ENCODE measurements around the gene SCCPDH.

SCCPDH gene

DNA sequence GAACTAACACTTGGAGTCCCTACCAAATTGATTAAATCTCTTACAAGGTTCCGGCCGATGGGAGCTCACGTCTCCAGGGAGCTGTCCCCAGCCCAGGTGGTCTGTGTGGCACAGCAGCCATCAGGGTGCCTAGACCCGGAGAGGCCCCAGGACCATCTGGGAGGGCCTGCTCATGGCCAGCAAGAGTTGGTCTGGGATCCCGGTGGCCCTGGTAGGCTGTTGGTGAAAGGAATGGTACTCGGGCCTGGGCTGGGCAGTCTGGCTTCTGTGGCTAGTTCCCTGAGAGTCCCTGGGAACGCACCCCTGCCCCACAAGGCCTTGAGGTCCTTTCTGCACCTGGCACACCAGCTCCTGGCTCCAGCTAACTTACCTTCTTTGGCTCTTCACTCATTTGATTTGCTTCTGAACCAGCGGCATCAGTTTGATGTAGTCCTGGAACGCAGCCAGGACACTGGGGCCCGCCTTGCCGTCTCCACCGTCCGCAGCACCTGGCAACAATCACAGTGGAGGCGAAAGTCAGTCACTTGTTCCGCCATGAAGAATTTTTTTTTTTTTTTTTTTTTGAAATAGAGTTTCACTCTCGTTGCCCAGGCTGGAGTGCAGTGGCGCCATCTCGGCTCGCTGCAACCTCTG is 62.5 kb downstream of the SCCPDH start:
- peak; percentile 69 for DNase-seq

DNA sequence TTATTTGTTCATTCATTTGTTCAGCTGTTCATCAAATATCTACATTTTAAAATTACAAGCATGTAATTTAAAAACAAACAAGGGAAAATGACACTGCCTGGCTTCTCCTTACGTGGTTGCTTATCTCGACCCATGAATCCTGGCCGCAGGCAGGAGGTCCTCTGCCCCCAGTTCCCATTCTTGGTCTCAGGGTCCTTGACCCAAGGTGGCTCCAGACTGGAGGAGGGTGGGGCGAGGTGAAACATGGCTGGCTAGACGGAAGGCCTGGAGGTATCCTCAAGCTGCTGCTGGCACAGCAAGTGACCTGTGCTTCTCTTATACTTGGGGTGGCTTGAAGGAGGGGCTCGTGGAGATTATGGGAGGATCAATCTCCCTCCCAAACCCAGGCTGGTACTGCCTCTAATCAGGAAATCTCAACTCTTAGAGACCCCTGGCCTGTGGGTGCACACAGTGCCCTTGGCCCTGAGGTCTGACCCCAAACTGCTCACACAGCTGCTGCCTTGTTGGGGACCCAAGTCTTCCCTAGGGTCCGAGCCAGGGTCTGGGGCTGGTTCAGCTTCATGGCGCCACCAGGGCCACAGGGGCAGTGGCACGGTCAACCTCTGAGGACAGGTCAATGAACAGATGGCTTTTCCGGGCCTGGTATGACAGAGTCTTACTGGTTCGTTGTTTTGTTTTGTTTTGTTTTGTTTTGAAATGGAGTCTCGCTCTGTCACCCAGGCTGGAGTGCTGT is 63.7 kb downstream of the SCCPDH start:
- DNase-seq = no peak

DNA sequence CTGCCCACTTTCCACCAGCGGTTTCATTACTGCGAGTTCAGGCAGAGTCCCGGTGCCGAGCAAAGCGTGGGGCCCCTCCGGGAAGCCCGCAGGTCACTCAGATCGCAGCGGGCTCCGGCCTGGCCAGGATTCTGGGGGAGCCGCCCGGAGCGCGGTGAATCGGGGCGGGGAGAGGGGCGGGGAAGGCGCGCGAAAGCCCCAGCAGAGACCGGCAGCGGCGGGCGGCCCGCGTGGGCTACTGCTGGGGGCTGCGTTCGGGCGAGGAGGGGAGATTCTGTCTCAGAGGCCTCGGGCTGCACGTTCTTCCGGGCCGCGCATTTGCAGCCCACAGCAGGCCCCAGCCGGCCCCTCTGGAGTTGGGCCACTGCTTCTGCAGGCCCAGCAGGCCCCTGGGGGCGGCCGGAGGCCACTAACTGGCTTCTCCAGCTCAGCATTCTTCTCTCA is 64.7 kb downstream of the SCCPDH start:
- no peak for DNase-seq

DNA sequence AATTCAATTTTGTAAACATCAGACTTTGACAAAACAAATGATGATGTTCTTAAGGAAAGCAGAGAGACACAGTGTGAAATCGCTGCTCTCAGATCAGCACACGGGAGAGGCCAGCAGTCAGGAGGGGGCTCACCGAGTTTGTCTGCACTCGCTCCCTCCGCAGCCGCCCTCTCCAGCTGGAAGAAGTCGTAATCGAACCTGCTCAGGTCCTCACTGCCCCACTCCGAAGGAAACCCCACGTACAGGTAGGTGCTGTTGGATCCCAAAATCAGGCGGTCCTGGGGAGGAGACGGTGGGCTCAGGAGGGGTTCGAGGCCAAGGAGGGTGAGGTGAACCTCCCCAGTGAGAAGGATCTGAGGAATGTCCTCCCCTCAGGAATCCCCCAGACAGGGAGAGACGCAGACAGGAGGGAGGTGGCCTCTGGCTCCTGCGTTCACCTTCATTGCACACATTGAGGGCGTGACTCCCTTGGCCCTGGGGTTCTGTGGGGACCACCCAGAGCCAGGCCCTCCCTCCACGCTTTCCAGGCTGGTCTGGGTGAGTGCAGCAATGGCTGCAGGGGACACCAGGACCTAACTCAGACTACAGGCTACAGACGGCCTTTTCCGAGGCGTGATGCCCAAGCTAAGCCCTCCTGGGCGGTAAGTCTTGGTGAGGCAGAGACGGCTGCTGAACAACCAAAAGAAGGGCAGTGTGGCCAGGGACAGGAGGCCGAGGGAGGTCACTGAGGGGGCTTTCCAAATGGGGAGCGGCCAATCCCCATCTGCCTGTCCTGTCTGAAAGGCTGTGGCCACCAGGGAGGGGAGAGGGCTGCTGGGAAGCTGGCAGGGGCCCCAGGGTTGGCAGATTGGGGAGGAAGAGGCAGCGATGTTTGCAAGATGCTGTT is 65.5 kb downstream of the SCCPDH start:
- DNase-seq = no peak

- DNase-seq = no peak
These were observed 66.2 kb downstream of the SCCPDH start for GRCh38 chr1:246790364-246790763.

DNA sequence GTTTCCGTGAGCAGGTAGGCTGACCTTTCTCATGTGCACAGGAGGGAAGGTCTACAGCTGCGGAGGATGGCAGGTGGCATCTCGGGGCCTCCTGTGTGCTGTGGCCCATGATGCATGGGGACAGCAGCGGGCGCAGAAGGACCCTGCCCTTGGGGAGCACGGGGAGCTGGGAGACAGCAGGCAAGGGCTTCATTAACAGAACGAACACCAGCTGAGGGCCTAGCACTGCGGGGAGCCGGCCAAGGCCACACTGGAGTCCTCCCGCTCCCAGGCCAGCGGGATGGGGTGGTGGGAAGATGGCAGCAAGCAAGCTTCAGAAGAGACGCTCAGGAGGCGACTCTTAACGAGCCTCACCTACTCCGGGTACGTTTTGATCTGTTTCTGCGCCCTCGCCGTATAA is 66.6 kb downstream of the SCCPDH start:
- DNase-seq = no peak

GRCh38 chr1:246791303-246791918 is 67.2 kb downstream of the SCCPDH start:
- no peak for DNase-seq

DNA sequence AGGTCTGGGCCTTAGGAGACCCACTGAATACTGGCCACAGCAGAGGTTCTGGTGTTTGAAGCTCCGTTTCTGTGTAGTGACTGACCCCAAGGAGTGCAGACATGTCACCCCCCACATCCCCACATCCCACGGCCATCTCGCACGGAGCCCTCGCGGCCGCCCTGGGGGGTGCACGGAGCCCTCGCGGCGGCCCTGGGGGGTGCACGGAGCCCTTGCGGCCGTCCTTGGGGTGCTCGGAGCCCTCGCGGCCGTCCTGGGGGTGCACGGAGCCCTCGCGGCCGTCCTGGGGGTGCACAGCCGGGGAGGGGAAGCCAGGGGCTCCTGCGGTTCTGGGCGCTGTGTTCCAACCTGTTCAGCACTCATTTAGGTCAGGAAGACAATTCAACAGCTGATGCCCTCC is 68.4 kb downstream of the SCCPDH start:
- no peak for DNase-seq

DNA sequence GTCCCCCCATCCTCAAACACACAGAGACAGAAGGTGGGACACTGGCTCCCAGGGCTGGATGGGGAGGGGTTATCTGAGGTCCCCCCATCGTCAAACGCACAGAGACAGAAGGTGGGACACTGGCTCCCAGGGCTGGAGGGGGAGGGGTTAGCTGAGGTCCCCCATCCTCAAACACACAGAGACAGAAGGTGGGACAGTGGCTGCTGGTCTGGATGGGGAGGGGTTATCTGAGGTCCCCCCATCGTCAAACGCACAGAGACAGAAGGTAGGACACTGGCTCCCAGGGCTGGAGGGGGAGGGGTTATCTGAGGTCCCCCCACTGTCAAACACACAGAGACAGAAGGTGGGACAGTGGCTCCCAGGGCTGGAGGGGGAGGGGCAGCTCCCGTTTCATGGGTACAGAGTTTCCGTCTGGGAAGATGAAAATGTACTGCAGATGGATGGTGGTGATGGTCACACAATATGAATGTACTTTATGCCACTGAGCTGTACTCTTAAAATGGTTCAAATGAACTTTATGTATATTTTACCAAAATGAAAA is 69.2 kb downstream of the SCCPDH start:
- DNase-seq = no peak

GRCh38 chr1:246794048-246794827 is 70.0 kb downstream of the SCCPDH start:
- DNase-seq = peak; percentile 19

- peak; percentile 48 for DNase-seq
These were observed 70.8 kb downstream of the SCCPDH start for GRCh38 chr1:246794828-246795671.

GRCh38 chr1:246795906-246796694 is 71.9 kb downstream of the SCCPDH start:
- peak; percentile 68 for DNase-seq

DNA sequence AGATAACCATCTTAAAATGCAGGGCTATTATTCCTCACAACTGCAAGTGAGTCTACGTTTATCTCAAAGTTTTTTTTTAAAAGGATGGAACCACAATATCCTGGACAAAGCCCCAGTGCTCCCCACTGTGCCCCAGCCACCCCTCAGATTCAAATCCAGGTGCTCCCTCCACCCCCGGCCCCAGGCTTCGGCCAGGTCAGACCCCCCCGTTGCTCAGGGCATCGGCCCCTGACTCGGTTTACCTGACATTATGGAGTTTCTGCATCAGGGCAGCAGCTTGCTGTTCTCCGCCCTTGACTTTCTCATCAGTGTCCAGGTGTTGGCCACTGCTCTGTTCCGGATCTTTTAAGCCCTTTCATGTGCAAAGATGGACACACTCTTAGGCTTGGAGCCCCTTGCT is 72.9 kb downstream of the SCCPDH start:
- DNase-seq = no peak

DNA sequence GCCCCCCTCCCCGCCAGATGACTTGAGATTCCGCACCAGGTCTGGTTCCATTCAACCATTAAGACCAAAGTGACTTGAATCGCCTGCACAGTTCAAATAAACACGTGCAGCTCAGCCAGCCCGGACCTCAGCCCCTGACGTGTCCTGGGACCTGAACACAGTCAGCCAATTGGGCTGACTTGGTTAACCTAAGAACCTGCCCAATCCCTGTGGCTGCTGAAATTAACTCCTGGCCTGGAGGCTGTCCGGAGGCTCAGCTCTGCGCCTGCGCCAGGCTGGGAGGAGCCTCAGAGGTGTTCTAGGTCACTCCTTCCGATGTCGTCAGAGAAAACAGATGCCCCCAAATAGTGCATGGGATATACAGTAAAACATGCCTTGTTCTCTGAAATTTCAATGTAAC is 73.4 kb downstream of the SCCPDH start:
- DNase-seq = no peak

DNA sequence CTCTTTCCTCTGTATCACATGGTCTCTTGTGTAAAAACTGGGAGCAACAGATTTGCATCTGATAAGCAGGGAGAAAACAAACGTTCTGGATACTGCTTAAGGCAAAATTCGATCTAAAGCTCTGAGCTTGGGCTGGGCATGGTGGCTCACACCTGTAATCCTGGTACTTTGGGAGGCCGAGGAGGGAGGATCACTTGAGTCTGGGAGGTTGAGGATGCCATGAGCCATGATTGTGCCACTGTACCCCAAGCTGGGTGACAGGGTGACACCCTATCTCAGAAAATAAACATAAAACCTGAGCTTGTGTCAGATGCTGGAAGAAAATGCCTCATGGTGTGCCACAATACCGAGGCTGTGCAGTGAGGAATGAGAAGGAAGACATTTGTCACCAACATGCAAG is 73.9 kb downstream of the SCCPDH start:
- DNase-seq = no peak

DNA sequence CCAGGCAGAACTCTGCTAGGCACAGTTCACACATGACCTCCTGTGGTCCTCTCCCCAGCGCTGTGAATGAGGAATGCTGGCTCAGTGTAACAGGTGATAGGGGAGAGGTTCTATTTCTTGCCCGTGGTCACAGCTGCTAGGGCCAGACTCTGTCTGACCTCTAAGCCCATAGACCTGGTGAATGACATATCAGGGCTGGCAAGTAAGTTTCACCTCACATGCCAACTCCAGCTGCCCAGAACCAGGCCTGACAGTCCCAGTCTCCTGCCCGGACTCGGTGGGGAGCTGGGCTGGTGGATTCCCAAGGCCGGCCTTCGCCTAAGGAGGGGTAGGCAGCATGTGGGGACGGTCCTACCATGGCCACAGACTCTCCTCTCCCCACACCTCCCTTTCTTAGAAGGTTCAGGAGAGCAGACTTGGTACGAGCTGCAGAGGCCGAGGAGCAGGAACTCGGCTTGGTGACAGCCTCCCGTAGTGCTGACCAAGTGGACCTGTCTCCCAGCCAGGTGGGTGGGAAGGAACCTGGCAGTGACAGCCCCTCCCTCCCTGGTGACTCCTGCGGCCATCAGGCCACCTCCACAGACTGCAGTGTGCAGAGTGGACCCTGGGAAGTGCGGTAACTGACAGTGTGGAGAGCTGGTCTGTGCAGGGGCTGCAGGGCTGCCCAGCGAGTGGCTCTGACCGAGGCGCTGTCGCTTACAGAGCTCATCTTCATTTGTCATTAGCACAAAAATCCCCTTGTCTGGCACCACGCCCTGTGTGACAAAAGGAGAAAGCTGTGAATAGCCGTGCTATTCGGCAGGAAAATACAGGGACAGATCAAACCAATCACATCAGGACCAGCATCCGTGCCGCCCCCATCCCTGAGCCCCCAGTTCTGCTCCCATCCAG is 74.6 kb downstream of the SCCPDH start:
- DNase-seq = no peak

DNA sequence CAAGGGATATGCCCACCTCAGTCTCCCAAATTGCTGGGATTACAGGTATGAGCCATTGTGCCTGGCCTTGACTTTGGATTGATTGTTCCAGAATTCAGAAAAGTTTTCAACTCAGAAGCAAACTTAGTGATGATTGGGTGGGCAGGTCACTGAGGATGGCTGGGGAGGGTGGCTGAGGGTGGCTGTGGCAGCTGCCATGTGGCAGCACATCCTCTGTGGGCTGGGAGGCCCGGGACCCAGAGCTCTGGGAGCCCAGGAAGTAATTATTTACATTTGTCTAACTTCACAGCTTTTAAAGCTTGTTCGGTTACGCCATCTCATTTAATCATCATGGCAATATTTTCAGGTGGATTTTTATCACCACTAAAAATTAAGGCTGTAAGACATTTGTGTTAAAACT is 76.1 kb downstream of the SCCPDH start:
- no peak for DNase-seq

DNA sequence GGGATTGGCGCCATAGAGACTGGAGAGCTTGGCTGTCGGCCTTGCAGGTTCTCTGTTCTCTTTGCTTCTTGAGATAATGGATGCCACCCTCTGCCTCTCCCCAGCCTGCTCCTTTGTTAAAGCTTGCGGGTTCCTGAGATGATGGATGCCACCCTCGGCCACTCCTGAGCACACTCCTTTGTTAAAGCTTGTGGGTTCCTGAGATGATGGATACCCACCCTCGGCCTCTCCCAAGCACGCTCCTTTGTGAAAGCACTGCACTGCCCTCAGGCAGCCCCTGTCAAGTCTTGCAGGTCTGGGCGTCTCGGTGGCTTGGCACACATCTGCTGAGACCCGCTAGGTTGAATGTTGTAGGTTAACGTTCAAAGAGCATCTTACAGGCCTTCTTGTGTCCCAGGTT is 76.5 kb downstream of the SCCPDH start:
- no peak for DNase-seq
